ENCODE results near the gene SORCS2. TPM values are rescaled to one million over a fixed set of nuclear protein-coding genes. Genes with fewer than 3 reads are reported as not detected.
"Not testable (repeated sequence)": the region's sequence is repeated elsewhere in the genome, so short reads cannot be mapped to it uniquely, and the experiment has no call there.

The SORCS2 gene
- total RNA-seq, 4 donors from 2014 or later = 0.26 to 17.1 (median 2.9) TPM

GRCh38 chr4:7600247-7600646 is 407.9 kb downstream of the SORCS2 start:
- no peak for DNase-seq
- H3K4me1 ChIP-seq = no peaks in the 10 kb centered on the region
- no peak overlapping the region for H3K27ac ChIP-seq
- H3K36me3 ChIP-seq = no peaks in the 10 kb centered on the region
- H3K27me3 ChIP-seq = no peaks in the 10 kb centered on the region
- intact Hi-C loops (cut with DNase I; ENCODE audit: low total_unique reads) = no loop called here
- H3K4me3 ChIP-seq = no peak overlapping the region
- TF ChIP-seq CTCF (IDR thresholded peaks at IDR 0.05) (no peak), POLR2A (IDR thresholded peaks at IDR 0.05) (no peak)
- H3K9me3 ChIP-seq = no peaks in the 10 kb centered on the region

DNA sequence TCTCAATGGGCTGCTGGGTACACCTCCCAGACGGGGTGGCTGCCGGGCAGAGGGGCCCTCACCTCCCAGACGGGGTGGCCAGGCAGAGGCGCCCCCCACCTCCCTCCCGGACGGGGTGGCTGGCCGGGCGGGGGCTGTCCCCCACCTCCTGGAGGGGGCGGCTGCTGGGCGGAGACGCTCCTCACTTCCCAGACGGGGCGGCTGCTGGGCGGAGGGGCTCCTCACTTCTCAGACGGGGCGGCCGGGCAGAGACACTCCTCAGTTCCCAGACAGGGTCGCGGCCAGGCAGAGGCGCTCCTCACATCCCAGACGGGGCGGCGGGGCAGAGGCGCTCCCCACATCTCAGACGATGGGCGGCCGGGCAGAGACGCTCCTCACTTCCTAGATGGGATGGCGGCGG is 409.8 kb downstream of the SORCS2 start:
- DNase-seq; H3K36me3 ChIP-seq; H3K9me3 ChIP-seq; H3K4me3 ChIP-seq; H3K27ac ChIP-seq; intact Hi-C loops (cut with DNase I; ENCODE audit: low total_unique reads); H3K27me3 ChIP-seq; H3K4me1 ChIP-seq: not testable (repeated sequence)

GRCh38 chr4:7607156-7607910 is 415.0 kb downstream of the SORCS2 start:
- no peaks in the 10 kb centered on the region for H3K36me3 ChIP-seq
- no peak overlapping the region for H3K27ac ChIP-seq
- no peak overlapping the region for H3K4me3 ChIP-seq
- TF ChIP-seq CTCF (IDR thresholded peaks at IDR 0.05) (no peak), POLR2A (IDR thresholded peaks at IDR 0.05) (no peak)
- no peaks in the 10 kb centered on the region for H3K4me1 ChIP-seq
- H3K9me3 ChIP-seq = no peaks in the 10 kb centered on the region
- DNase-seq = no peak
- no peaks in the 10 kb centered on the region for H3K27me3 ChIP-seq
- intact Hi-C loops (cut with DNase I; ENCODE audit: low total_unique reads) = no loop called here

DNA sequence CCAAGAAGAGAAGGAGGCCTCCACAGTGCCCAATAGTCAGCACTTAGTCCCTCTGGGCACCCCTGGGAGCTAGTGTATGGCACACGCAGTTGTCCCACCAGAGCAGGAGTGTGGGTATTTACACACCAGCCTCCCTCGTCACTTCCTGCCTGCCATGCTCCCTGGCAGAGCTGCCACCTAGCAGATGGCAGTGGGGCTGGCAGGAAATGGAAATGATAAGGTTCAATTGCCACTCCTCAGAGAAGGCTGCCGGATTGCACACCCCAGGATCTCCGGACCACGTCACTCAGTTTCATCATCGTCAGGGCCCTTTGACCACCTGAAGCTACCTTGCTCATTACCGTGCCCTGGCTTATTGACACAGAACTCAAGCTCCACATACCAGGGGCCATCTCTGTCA is 415.7 kb downstream of the SORCS2 start:
- no peak for DNase-seq
- TF ChIP-seq POLR2A (IDR thresholded peaks at IDR 0.05) (no peak), CTCF (IDR thresholded peaks at IDR 0.05) (no peak)
- intact Hi-C loops (cut with DNase I; ENCODE audit: low total_unique reads) = no loop called here
- no peak overlapping the region for H3K4me3 ChIP-seq
- H3K4me1 ChIP-seq = no peaks in the 10 kb centered on the region
- H3K27ac ChIP-seq = no peak overlapping the region
- no peaks in the 10 kb centered on the region for H3K9me3 ChIP-seq
- H3K36me3 ChIP-seq = no peaks in the 10 kb centered on the region
- H3K27me3 ChIP-seq = no peaks in the 10 kb centered on the region

DNA sequence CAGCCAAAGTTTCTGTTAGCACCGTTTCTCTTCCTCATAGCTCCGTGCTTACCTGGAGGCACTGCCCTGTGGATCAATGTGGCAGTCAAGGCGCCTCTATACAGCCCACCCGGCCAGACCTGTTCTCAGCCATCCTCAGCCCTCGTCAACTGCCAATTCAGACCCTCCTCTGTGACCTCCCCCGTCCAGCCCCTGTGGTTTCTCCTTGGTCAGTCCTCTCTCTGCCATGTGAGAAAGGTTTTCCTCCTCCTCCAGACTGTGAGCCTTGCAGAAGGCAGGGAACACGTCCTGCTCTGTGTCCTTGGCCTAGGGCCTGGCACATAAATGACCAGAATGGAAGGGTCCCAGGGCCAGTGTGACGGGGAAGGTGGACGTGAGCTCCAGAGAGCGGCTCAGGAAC is 417.0 kb downstream of the SORCS2 start:
- DNase-seq = no peak
- Histone ChIP-seq H3K4me1 (no peaks in the 10 kb centered on the region), H3K4me3 (no peak overlapping the region), H3K36me3 (no peaks in the 10 kb centered on the region), H3K9me3 (no peaks in the 10 kb centered on the region), H3K27ac (no peak overlapping the region), H3K27me3 (no peaks in the 10 kb centered on the region)
- intact Hi-C loops (cut with DNase I; ENCODE audit: low total_unique reads) = no loop called here
- TF ChIP-seq POLR2A (IDR thresholded peaks at IDR 0.05) (no peak), CTCF (IDR thresholded peaks at IDR 0.05) (no peak)

All from uterus (tissue), 4 donors.